DOHH2 (cell line): ENCODE data around the gene KIF16B.

ENCODE experiments used
- H3F3A ChIP-seq: fragments of 200-600 bp; sonication (generic), shearing (Covaris generic); 2 replicates; pipeline ENCODE4 v1.6.0; 2016; ENCODE audit warnings: antibody characterized with exemption, mild to moderate bottlenecking; ENCODE audit not compliant: control insufficient read depth, insufficient read depth
- H3K27ac ChIP-seq: fragments of 200-600 bp; sonication (generic); 2 replicates; pipeline ENCODE4 v1.5.1; 2014; ENCODE audit warnings: low read depth, mild to moderate bottlenecking, low read length, moderate library complexity
- H3K27me3 ChIP-seq: fragments of 200-600 bp; sonication (generic); 2 replicates; pipeline ENCODE4 v1.6.1; 2014; ENCODE audit warnings: mild to moderate bottlenecking, low read length, mixed read lengths; ENCODE audit not compliant: control insufficient read depth
- H3K36me3 ChIP-seq: fragments of 200-600 bp; sonication (generic); 2 replicates; pipeline ENCODE4 v1.6.1; 2014; ENCODE audit warnings: mild to moderate bottlenecking, low read length, moderate library complexity, mixed read lengths; ENCODE audit not compliant: control insufficient read depth
- H3K4me1 ChIP-seq: fragments of 200-600 bp; sonication (generic); 2 replicates; pipeline ENCODE4 v1.6.1; 2014; ENCODE audit warnings: mild to moderate bottlenecking, low read length, mixed read lengths; ENCODE audit not compliant: control insufficient read depth
- H3K4me2 ChIP-seq: fragments of 200-600 bp; sonication (generic); 2 replicates; pipeline ENCODE4 v1.6.0; 2014; ENCODE audit warnings: mild to moderate bottlenecking, low read length, moderate library complexity
- H3K4me3 ChIP-seq: fragments of 200-600 bp; sonication (generic); 2 replicates; pipeline ENCODE4 v1.5.1; 2014; ENCODE audit warnings: mild to moderate bottlenecking, low read length, mixed read lengths
- H3K79me2 ChIP-seq: fragments of 200-600 bp; sonication (generic); 2 replicates; pipeline ENCODE4 v1.6.1; 2014; ENCODE audit warnings: mild to moderate bottlenecking, low read length, mixed read lengths; ENCODE audit not compliant: control insufficient read depth
- H3K9me2 ChIP-seq: fragments of 200-600 bp; sonication (generic); replicated peaks from 2 replicates; pipeline ENCODE4 v1.6.1; 2014; ENCODE audit warnings: mild to moderate bottlenecking, low read length, mixed read lengths; ENCODE audit not compliant: control insufficient read depth
- H3K9me3 ChIP-seq: fragments of 200-600 bp; sonication (generic); 2 replicates; pipeline ENCODE4 v1.6.1; 2014; ENCODE audit warnings: antibody characterized with exemption, low read length, mixed read lengths; ENCODE audit not compliant: control insufficient read depth, insufficient read depth
- H4K20me1 ChIP-seq: fragments of 200-600 bp; sonication (generic); 2 replicates; pipeline ENCODE4 v1.6.0; 2014; ENCODE audit warnings: low read depth, mild to moderate bottlenecking, antibody characterized with exemption, low read length, moderate library complexity; ENCODE audit not compliant: control insufficient read depth, insufficient read depth
- EZH2phosphoT487 ChIP-seq: fragments of 200-600 bp; sonication (generic); IDR thresholded peaks from 2 replicates; pipeline ENCODE4 v1.6.1; 2017; ENCODE audit warnings: borderline replicate concordance, mild to moderate bottlenecking, antibody characterized with exemption, low read length, moderate library complexity, mixed read lengths
- TF ChIP-seq, protein P1 (sequence below): fragments of 200-600 bp; sonication (generic); IDR thresholded peaks from one replicate; pipeline ENCODE4 v1.5.1; 2014; ENCODE audit warnings: antibody characterized with exemption, mild to moderate bottlenecking, low read depth, low read length; ENCODE audit not compliant: poor library complexity, severe bottlenecking

Gene KIF16B

DNA sequence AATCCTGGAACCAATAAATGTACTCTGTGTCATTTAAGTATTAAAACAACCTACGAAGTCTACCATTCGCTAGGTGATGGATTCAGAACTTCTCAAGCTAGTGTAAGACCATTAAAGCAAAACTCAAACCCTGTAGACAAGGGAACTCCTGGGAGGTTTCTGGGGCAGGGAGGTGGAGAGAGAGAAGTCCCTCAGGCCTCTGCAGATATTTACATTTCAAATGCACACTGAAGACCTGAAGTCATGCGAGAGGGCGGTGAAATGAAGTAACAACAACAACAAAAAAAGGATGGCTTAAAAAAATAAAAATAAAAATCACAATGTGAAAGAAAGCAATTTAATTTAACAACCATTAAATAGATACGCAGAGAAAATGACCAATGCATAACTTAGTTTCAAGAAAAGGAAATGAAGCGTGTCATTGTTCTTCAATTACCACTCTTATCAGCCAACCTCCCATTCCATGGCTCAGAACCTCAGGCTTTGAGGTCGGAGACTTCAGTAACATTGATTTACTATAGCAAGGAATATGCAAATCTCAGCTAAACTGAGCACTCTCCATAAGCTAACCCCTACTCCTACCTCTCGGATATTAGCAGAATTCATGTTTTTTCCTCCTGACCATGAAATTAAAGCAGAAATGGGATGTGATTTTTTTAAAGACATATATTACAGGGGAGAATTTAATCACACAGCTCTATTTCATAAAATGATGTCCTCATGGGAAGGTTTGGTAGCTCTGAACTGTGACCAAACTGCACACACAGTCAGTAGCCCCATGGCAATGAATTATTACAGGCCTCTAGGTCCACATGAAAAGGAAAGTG lies 140.6 kb downstream of the KIF16B start:
- H3K4me1 ChIP-seq, result peaks cover 3% of the 10 kb centered on the region; the same call in 1 of the 2 replicates
- no peaks in the 10 kb centered on the region for H3K36me3 ChIP-seq
- no peaks in the 10 kb centered on the region for H3K9me3 ChIP-seq
- no peaks in the 10 kb centered on the region for H3K9me2 ChIP-seq
- no peaks in the 10 kb centered on the region for H3K79me2 ChIP-seq
- H3K4me2 ChIP-seq, result no peak overlapping the region
- H3F3A ChIP-seq, result no peaks in the 10 kb centered on the region
- no peaks in the 10 kb centered on the region for H4K20me1 ChIP-seq
- H3K27me3 ChIP-seq, result no peaks in the 10 kb centered on the region
- no peak overlapping the region for H3K27ac ChIP-seq
- H3K4me3 ChIP-seq, result no peak overlapping the region
- TF ChIP-seq, protein P1, sequence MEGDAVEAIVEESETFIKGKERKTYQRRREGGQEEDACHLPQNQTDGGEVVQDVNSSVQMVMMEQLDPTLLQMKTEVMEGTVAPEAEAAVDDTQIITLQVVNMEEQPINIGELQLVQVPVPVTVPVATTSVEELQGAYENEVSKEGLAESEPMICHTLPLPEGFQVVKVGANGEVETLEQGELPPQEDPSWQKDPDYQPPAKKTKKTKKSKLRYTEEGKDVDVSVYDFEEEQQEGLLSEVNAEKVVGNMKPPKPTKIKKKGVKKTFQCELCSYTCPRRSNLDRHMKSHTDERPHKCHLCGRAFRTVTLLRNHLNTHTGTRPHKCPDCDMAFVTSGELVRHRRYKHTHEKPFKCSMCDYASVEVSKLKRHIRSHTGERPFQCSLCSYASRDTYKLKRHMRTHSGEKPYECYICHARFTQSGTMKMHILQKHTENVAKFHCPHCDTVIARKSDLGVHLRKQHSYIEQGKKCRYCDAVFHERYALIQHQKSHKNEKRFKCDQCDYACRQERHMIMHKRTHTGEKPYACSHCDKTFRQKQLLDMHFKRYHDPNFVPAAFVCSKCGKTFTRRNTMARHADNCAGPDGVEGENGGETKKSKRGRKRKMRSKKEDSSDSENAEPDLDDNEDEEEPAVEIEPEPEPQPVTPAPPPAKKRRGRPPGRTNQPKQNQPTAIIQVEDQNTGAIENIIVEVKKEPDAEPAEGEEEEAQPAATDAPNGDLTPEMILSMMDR, result no peak
- TF ChIP-seq EZH2phosphoT487, result no peak

DNA sequence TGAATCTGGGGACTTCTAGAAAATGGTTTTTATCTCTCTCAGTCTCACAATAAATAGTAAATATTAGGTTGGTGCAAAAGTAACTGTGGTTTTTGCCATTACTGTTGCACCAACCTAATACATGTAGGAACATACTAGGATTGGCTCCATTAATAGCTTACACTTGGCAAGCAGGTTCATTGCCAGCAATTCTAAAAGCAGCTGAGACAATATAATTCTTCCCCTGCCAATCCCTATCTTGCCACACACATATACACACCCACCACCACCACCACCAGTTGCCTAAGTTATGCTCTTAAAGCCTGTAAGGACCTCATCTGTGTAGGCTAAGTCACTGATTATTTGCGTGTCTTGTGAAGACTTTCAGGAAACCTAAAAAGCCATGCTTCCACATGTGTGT lies 145.1 kb downstream of the KIF16B start:
- Histone ChIP-seq H3K9me3 (no peaks in the 10 kb centered on the region), H3K4me3 (no peak overlapping the region), H3F3A (no peaks in the 10 kb centered on the region), H3K4me2 (no peak overlapping the region), H4K20me1 (no peaks in the 10 kb centered on the region), H3K27me3 (no peaks in the 10 kb centered on the region), H3K4me1 (no peaks in the 10 kb centered on the region), H3K36me3 (peaks cover 2% of the 10 kb centered on the region; the same call in 1 of the 2 replicates), H3K27ac (no peak overlapping the region), H3K9me2 (no peaks in the 10 kb centered on the region), H3K79me2 (no peaks in the 10 kb centered on the region)
- TF ChIP-seq, protein P1, result no peak
- no peak for TF ChIP-seq EZH2phosphoT487

DNA sequence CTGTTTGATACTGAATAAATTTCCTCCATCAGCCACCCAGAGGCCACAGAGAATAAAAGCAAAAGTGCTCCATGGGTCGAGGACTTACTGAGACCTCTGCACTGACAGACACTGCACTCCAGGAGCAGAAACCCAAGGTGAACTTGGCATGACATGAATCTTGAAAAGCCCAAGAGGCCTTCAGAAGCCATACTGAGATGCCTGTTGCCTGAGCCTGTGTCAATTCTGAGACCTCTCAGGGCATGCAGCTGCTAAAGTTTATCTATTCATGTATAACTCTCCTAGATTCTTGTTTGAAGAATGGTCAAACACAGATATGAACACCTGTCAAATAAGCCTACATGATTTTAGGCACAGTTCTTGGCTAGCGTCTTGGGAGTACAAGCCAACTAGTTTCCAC lies 145.7 kb downstream of the KIF16B start:
- TF ChIP-seq EZH2phosphoT487, result no peak
- TF ChIP-seq, protein P1, result no peak
- Histone ChIP-seq H3K4me2 (no peak overlapping the region), H3K9me2 (no peaks in the 10 kb centered on the region), H4K20me1 (no peaks in the 10 kb centered on the region), H3K27ac (no peak overlapping the region), H3K4me1 (no peaks in the 10 kb centered on the region), H3K4me3 (no peak overlapping the region), H3K79me2 (no peaks in the 10 kb centered on the region), H3F3A (no peaks in the 10 kb centered on the region), H3K9me3 (no peaks in the 10 kb centered on the region), H3K27me3 (no peaks in the 10 kb centered on the region), H3K36me3 (peaks cover 2% of the 10 kb centered on the region; the same call in 1 of the 2 replicates)
